Peyer's patch (tissue), 4 donors: ENCODE measurements around the gene VENTX.

Experiments
- POLR2A ChIP-seq, 2 donors: fragments of 450-650 bp; IDR thresholded peaks; one replicate each; pipeline ENCODE4 v1.5.1; 2017; ENCODE audit warnings: antibody characterized with exemption in 2 of 2, mild to moderate bottlenecking in 2 of 2, moderate library complexity in 2 of 2
- TF ChIP-seq, protein P1 (sequence below), 6 experiments: fragments of 450-650 bp in 4 of 6; fragments of 200-600 bp in 2 of 6; sonication (generic) in 1 of 6; IDR thresholded peaks; one replicate each; pipeline ENCODE4 v1.5.1; 2017 to 2019; ENCODE audit warnings: antibody characterized with exemption in 6 of 6, mild to moderate bottlenecking in 3 of 6, moderate library complexity in 1 of 6

DNA sequence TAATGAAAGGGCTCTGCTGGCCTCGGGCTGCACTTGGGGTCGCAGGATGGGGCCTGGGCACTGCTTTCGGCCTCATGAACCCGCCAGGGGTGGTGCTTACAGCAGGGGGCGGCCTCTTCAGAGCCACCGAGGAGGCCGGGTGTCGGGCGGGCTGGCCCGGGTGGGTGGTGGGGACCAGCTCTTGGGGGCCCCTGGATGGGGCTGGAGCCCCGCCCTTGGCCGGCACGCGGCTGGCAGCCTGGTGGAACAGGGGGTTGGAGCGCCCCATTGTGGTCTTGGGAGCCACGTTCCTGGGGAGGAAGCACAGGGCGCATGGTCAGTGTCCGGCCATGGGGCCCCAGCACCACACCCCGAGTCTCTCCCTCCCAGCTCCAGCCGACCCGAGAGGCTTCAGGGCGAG, 30.2 kb downstream of the VENTX start:
- TF ChIP-seq, protein P1, sequence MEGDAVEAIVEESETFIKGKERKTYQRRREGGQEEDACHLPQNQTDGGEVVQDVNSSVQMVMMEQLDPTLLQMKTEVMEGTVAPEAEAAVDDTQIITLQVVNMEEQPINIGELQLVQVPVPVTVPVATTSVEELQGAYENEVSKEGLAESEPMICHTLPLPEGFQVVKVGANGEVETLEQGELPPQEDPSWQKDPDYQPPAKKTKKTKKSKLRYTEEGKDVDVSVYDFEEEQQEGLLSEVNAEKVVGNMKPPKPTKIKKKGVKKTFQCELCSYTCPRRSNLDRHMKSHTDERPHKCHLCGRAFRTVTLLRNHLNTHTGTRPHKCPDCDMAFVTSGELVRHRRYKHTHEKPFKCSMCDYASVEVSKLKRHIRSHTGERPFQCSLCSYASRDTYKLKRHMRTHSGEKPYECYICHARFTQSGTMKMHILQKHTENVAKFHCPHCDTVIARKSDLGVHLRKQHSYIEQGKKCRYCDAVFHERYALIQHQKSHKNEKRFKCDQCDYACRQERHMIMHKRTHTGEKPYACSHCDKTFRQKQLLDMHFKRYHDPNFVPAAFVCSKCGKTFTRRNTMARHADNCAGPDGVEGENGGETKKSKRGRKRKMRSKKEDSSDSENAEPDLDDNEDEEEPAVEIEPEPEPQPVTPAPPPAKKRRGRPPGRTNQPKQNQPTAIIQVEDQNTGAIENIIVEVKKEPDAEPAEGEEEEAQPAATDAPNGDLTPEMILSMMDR (IDR thresholded peaks at IDR 0.05) = no peak
- no peak for TF ChIP-seq POLR2A (IDR thresholded peaks at IDR 0.05)
